Keratinocyte (primary cell): ENCODE data around the gene CNTNAP2. TPM values are rescaled to one million over a fixed set of nuclear protein-coding genes. Genes with fewer than 3 reads are reported as not detected.

Experiments
- DNase-seq: peaks from one replicate; pipeline ENCODE4 v3.0.0-alpha.2; 2011; ENCODE audit warnings: low read depth, missing footprints, low spot score
- FAIRE-seq: peaks from 2 replicates; lab custom pipeline; 2011; peaks lifted over from hg19 to GRCh38; lab: Jason Lieb, UNC
- H2AFZ ChIP-seq: 2 replicates; pipeline ENCODE4 v1.6.0; 2012; ENCODE audit warnings: low read length, control low read depth, inconsistent platforms; ENCODE audit not compliant: control insufficient read depth
- H3K27ac ChIP-seq: 2 replicates; pipeline ENCODE4 v1.5.1; 2011; ENCODE audit warnings: low read length; ENCODE audit not compliant: control insufficient read depth, insufficient read depth
- H3K27me3 ChIP-seq: 3 replicates; pipeline ENCODE4 v1.6.0; 2011; ENCODE audit warnings: low read length; ENCODE audit not compliant: control insufficient read depth, insufficient read depth; ENCODE audit errors: extremely low read depth
- H3K36me3 ChIP-seq, 2 experiments: 2 replicates in 1 of 2; 3 replicates in 1 of 2; pipeline ENCODE4 v1.5.1; 2011; ENCODE audit warnings: low read length in 2 of 2, mild to moderate bottlenecking in 1 of 2; ENCODE audit not compliant: control insufficient read depth in 2 of 2, insufficient read depth in 2 of 2; ENCODE audit errors: extremely low read depth in 1 of 2
- H3K4me1 ChIP-seq: 3 replicates; pipeline ENCODE4 v1.5.1; 2011; ENCODE audit warnings: low read length; ENCODE audit not compliant: control insufficient read depth, insufficient read depth; ENCODE audit errors: extremely low read depth
- H3K4me2 ChIP-seq: 3 replicates; pipeline ENCODE4 v1.6.0; 2011; ENCODE audit warnings: low read depth, low read length; ENCODE audit not compliant: control insufficient read depth, insufficient read depth; ENCODE audit errors: extremely low read depth
- H3K4me3 ChIP-seq, 3 experiments: fragments of 200-600 bp in 1 of 3; sonication (generic) in 1 of 3; 2 replicates in 2 of 3; 3 replicates in 1 of 3; pipeline ENCODE4 v1.5.1; 2011 to 2016; ENCODE audit warnings: low read length in 3 of 3, mild to moderate bottlenecking in 3 of 3, control low read depth in 2 of 3, inconsistent platforms in 1 of 3, low read depth in 1 of 3, mixed read lengths in 1 of 3, mixed run types in 1 of 3, moderate library complexity in 1 of 3; ENCODE audit not compliant: control insufficient read depth in 2 of 3, insufficient read depth in 2 of 3; ENCODE audit errors: extremely low read depth in 1 of 3
- H3K79me2 ChIP-seq: 2 replicates; pipeline ENCODE4 v1.6.0; 2012; ENCODE audit warnings: low read length; ENCODE audit not compliant: control insufficient read depth, insufficient read depth
- H3K9ac ChIP-seq: 3 replicates; pipeline ENCODE4 v1.6.0; 2011; ENCODE audit warnings: low read length; ENCODE audit not compliant: control insufficient read depth, insufficient read depth; ENCODE audit errors: extremely low read depth
- H3K9me1 ChIP-seq: 3 replicates; pipeline ENCODE4 v1.6.0; 2011; ENCODE audit warnings: low read length; ENCODE audit not compliant: control insufficient read depth, insufficient read depth; ENCODE audit errors: extremely low read depth
- H3K9me3 ChIP-seq: 2 replicates; pipeline ENCODE4 v1.5.1; 2012; ENCODE audit warnings: low read depth, low read length; ENCODE audit not compliant: control insufficient read depth
- H4K20me1 ChIP-seq: 3 replicates; pipeline ENCODE4 v1.6.0; 2011; ENCODE audit warnings: low read length; ENCODE audit not compliant: control insufficient read depth, insufficient read depth; ENCODE audit errors: extremely low read depth
- EZH2 ChIP-seq: IDR thresholded peaks from one replicate; pipeline ENCODE4 v1.6.1; 2012; ENCODE audit warnings: inconsistent platforms, mild to moderate bottlenecking, low read length, moderate library complexity
- dilution Hi-C: fragments of 300-500 bp; cut with MboI; formaldehyde crosslinking; loops from one replicate; pipeline ENCODE4 v1.7.0; 2020; ENCODE audit warnings: low sequenced_read_pairs; ENCODE audit not compliant: extremely low pct_ligation_motif_present
- polyA plus RNA-seq, 5 experiments: library from polyadenylated mRNA; depleted of rRNA in 3 of 5; stranded (reverse) in 3 of 5; stranded (forward) in 1 of 5; unstranded in 1 of 5; fragments of >200 nt; gene quantifications; 1 replicate in 1 of 5; 2 replicates in 3 of 5; 3 replicates in 1 of 5; pipeline versions ENCODE4 v1.2.1 to v1.2.3, GENCODE V29; 2011 to 2012; ENCODE audit warnings: missing spikeins in 2 of 5, low read depth in 1 of 5, low replicate concordance in 1 of 5
- TF ChIP-seq, protein P1 (sequence below), 3 experiments: IDR thresholded peaks in 1 of 3; conservative IDR thresholded peaks in 1 of 3; optimal IDR thresholded peaks in 1 of 3; 2 replicates in 2 of 3; 3 replicates in 1 of 3; pipeline versions ENCODE3 to v1.5.1; 2011; ENCODE audit warnings: low read length in 3 of 3, mild to moderate bottlenecking in 3 of 3, moderate library complexity in 2 of 3, control low read depth in 1 of 3, inconsistent platforms in 1 of 3; ENCODE audit not compliant: insufficient read depth in 2 of 3; ENCODE audit errors: extremely low read depth in 1 of 3

Gene CNTNAP2
- polyA plus RNA-seq, 1 donor (not counting 4 experiments of a cell fraction or from before 2014, with no cell fraction given): 1.4 TPM

DNA sequence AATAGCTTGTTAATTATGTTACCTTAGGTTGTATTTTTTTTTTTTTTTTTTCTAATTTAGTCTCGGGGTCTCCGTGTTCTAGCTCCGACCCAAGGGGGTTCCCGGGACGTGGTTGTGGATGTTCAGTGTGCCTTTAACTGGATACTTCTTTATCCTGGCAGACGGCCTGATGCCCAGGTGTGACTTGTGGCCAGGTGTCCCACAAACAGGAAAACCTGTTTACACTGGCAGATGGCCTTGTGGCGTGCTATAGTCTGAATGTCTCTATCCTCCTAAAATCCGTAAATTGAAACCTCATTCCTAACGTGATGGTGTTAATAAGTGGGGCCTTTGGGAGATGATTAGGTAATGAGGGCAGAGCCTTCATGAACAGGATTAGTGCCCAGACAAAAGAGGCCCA, 1927.6 kb downstream of the CNTNAP2 start:
- H3K27me3 ChIP-seq: no peaks in the 10 kb centered on the region
- DNase-seq (no peak), FAIRE-seq (no peak)
- no peak overlapping the region for H3K4me3 ChIP-seq
- no peaks in the 10 kb centered on the region for H3K4me1 ChIP-seq
- TF ChIP-seq, protein P1, sequence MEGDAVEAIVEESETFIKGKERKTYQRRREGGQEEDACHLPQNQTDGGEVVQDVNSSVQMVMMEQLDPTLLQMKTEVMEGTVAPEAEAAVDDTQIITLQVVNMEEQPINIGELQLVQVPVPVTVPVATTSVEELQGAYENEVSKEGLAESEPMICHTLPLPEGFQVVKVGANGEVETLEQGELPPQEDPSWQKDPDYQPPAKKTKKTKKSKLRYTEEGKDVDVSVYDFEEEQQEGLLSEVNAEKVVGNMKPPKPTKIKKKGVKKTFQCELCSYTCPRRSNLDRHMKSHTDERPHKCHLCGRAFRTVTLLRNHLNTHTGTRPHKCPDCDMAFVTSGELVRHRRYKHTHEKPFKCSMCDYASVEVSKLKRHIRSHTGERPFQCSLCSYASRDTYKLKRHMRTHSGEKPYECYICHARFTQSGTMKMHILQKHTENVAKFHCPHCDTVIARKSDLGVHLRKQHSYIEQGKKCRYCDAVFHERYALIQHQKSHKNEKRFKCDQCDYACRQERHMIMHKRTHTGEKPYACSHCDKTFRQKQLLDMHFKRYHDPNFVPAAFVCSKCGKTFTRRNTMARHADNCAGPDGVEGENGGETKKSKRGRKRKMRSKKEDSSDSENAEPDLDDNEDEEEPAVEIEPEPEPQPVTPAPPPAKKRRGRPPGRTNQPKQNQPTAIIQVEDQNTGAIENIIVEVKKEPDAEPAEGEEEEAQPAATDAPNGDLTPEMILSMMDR (optimal IDR thresholded peaks at IDR 0.05 in 1 of 3, IDR thresholded peaks at IDR 0.05 in 1 of 3, conservative IDR thresholded peaks at IDR 0.05 in 1 of 3; ENCODE audit: extremely low read depth in 1 of 3, insufficient read depth in 2 of 3, low read length in 3 of 3): no peak
- TF ChIP-seq EZH2: no peak
- no peak overlapping the region for H3K27ac ChIP-seq
- no peaks in the 10 kb centered on the region for H4K20me1 ChIP-seq
- H3K9ac ChIP-seq: no peak overlapping the region
- no peaks in the 10 kb centered on the region for H3K36me3 ChIP-seq
- H2AFZ ChIP-seq: no peak overlapping the region
- H3K9me3 ChIP-seq: peaks cover 2% of the 10 kb centered on the region
- H3K9me1 ChIP-seq: no peaks in the 10 kb centered on the region
- dilution Hi-C loops: no loop called here
- H3K4me2 ChIP-seq: no peak overlapping the region
- no peaks in the 10 kb centered on the region for H3K79me2 ChIP-seq

DNA sequence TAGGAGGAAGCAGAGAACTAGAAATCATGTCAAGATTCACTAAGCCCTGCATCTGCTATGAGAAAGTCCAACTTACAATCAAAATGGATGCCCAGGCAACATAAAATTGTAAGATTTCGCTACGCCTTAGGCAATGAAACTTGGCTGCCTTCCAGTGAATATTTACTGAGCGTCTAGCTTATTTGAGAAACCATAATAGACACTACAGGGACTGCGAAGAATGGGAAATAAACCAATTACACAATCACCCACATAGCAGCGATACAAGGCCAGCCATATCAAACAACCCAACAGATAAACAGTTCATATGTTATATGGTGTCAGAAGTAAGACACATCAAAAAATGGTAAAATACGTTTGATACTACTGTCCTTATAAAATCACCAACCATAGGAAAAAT, 1928.9 kb downstream of the CNTNAP2 start:
- dilution Hi-C loops: no loop called here
- DNase-seq (no peak), FAIRE-seq (no peak)

More for the DNA sequence above, 1928.9 kb downstream of the CNTNAP2 start:
- H3K36me3 ChIP-seq: no peaks in the 10 kb centered on the region
- no peaks in the 10 kb centered on the region for H3K27me3 ChIP-seq
- no peaks in the 10 kb centered on the region for H3K79me2 ChIP-seq
- peaks cover 2% of the 10 kb centered on the region for H3K9me3 ChIP-seq
- no peaks in the 10 kb centered on the region for H3K4me1 ChIP-seq
- no peak for TF ChIP-seq EZH2
- TF ChIP-seq, protein P1 (optimal IDR thresholded peaks at IDR 0.05 in 1 of 3, IDR thresholded peaks at IDR 0.05 in 1 of 3, conservative IDR thresholded peaks at IDR 0.05 in 1 of 3; ENCODE audit: extremely low read depth in 1 of 3, insufficient read depth in 2 of 3, low read length in 3 of 3): no peak
- H3K4me3 ChIP-seq: no peak overlapping the region
- no peak overlapping the region for H3K4me2 ChIP-seq
- H3K9ac ChIP-seq: no peak overlapping the region
- H3K27ac ChIP-seq: no peak overlapping the region
- H4K20me1 ChIP-seq: no peaks in the 10 kb centered on the region
- H2AFZ ChIP-seq: no peak overlapping the region
- no peaks in the 10 kb centered on the region for H3K9me1 ChIP-seq
